Activated CD4-positive, alpha-beta T cell treated with anti-CD3 and anti-CD28 coated beads, Interleukin-2, amount 50 U/mL, for 16 hours (primary cell): ENCODE results near the gene ZFYVE21.

Experiments used
- DNase-seq: peaks from one replicate; pipeline ENCODE4 v3.0.0-alpha.2; 2020

ZFYVE21 gene

DNA sequence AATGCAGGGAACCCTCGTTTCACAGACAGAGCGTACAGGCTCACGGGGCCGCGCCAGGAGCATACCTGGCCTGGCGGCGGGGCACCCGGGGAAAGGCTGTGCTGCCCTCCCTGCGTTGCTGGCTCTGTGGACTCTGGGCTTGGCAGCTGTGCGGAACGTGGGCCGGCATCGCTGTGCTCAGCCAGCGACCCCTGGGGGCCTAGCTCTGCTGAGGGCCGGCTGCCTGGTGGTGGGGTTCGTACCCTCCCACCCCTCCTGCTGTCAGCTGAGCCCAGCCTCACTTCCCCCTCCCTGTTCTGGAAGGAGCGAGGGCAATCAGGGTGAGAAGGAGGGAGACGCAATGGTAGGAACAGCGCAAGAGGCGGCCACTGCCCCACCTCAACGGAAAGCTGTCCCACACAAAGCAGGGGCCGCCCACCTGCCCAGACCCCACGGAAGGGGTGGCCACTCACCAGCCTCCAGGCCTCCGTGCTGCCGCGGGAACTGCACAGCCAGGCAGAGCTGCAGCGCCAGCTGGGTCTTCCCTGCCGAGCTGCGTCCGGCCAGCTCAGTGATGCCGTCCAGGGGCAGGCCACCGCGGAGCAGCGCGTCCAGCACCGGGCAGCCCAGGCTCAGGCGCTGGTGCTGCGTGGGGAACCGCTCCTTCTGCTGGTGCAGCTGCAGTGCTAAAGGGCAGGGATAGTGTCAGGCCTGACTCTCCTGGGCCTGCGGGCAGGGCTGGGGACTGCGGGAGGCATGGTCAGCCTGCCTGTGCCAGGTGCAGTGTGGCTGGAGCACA, 8.9 kb upstream of the ZFYVE21 start:
- no peak for DNase-seq

DNA sequence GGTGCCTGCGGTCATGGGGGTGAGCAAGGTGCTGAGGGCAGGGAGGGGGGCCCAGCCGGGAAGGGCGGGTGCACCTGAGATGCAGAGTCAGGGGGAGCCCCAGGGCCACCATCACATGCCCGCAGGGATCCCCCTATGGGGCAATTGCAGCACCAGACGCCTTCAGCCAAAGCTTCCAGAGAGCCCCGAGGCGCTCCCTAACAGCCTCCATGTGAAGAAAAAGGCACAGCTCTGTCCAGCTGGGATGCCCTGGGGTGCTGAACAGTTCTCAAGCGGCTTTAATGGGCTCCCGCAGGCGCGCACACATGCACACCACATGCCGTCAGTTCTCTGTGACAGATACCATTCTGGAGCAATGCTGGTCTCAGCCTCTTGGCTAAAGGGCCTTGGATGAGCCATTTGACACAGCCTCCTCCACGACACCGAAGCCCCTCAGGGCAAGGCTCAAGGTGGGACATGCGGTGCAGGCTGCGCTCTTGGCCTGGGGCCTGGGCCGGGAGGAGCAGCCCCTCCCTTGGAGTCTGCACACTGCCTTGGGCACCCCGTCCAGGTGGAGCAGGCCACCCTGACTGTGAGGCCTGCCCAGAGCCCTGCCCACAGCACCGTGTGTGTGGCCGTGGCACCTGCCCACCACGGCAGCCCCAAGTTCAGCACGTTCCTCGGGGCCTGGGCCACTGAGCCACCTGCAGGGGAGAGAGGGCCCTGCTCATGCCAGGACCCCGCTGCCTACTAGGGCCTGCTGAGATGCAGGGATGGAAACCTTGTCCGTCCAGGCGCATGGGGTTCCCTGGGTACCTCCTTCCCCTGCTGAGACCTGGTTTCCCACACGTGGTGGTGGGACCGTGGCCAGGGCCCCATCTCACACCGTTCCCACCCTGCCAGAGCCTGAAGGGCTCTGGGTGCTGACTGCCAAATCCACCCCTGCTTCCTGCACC, 8.0 kb upstream of the ZFYVE21 start:
- DNase-seq: no peak

DNA sequence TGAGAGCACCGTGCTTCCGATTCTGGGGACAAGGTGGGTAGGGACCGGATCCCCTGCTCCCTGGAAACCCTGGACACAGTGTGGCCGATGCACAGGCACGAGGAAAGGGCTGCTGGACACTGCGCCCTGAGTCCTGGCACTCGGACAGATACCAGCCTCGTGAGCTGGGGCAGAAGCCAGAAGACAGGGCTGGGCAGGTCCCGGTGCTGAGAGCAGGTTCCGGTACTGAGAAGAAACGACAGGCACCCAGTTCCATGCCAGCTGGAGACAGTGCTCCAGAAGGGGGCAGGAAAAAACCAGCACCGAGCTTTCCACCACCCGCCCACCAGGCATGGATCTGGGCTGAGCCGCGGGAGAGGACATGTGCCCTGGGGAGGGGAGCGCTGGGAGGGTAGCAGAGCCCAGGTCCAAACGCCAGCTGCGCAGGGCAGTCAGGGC, 6.8 kb upstream of the ZFYVE21 start:
- DNase-seq: no peak

DNA sequence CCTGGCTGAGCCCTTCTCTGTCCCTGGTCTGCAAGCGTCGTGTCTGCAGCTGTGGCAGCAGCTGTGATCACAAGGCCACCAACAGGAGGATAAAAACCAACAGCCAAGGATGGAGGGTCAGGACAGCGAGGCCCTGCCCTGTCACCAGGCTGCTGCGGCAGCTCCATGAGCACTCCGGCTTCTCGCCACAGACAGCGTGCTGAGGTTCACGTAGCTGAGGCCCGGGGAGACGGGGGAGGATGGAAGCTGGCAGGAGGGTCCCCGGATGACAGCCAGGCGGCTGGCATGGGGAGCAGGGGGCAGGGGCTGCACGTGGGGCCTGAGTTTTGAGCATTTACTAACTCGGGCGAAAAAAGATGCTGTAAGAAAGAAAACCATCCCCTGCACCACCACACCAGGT, 5.8 kb upstream of the ZFYVE21 start:
- DNase-seq: no peak

DNA sequence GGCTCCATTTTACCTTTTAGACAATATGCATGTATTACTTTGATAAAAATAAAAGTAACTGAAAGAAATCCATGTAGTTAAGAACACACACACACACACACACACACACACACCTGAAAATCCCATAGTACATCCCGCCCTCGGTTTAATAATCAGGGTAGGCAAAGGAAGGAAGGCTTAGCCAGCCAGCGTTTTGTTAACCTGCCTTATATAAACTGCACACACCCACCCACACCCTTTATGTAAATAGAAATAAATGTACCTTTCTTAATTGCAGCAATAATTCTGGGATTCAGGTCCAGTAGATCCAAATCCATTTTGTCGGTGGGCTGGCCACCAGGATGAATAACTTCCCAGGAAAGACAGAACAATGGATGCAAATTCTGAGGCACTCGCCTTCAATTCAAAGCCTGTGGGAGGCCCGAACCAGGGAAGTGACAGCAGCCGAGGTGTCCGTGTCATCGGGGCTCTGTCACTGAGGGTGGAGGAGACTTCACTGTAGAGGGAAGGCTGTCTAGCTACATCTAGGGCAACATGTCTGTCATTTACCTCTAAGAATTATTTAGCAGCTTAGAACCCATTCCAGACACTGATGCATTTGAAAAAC, 4.7 kb upstream of the ZFYVE21 start:
- no peak for DNase-seq

DNA sequence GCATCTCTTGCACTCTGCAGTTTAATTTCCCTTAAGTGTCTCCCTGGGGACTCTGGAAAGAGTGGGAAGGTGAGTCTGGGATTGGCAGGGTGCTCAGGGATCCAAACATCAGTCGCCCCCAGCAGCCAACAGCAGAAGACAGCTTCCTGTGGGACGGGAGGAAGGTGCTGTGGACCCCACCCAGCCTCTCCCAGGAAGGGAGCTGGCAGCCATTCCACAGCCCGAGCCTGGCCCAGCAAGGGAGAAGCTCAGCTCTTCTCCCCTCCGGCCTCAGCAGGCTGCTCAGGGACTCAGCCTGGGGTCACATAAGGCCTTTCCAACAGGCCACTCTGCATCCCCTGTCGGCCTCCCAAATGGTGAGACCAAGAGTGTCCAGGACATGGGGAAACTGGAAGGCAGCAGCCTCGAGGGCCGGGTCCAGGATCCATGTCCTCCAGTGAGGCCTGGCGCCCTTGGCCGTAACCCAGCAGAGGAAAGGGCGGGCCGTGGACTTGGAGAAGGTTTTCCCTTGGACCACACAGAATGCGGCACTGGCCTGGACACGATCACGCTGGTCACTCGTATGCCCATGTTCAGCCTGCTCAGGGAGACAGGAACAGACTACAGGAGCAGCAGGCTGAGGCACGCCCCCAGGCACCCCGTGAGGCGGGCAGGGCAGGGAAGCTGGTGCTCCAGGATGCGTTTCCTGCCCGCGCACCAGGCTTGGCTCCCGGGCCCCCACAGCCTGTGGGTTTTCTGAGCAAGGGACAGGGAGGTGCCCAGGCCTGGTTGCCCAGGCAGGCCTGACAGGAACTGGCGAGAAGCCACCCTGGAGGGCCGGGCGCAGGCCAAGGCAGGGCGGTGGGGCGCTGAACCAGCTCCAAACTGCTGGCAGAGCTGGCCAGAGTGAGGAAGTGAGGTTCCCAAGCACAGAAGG, 3.8 kb upstream of the ZFYVE21 start:
- DNase-seq: no peak

DNA sequence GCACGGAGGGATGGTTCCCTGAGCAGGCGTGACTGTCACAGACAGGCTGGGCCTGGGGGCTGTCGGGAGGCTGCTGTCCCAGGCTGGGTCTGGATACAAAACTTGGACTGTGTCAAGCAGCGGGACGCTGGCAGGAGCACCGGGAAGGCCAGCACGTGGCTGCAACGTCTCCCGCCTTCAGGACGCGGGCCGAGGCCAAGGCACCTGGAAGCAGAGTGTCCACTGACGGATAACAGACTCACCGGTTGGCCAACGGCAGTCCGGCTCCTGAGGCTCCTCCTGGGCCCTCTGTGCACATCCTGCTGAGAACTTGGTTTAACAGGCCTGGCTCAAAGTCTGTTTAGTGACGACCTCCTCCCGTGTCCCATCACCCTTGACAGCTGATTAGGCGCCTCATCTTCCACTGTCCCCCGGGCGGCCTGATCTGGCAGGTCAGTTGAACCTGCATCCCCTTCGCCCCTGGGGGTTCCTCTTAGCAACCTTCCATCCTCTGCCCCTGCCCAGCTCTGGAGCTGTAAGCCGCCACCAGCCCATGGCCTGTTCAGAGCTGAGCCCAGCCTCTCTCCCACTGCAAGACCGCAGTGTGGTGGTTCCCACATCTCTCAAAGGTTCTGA, 2.9 kb upstream of the ZFYVE21 start:
- no peak for DNase-seq

DNA sequence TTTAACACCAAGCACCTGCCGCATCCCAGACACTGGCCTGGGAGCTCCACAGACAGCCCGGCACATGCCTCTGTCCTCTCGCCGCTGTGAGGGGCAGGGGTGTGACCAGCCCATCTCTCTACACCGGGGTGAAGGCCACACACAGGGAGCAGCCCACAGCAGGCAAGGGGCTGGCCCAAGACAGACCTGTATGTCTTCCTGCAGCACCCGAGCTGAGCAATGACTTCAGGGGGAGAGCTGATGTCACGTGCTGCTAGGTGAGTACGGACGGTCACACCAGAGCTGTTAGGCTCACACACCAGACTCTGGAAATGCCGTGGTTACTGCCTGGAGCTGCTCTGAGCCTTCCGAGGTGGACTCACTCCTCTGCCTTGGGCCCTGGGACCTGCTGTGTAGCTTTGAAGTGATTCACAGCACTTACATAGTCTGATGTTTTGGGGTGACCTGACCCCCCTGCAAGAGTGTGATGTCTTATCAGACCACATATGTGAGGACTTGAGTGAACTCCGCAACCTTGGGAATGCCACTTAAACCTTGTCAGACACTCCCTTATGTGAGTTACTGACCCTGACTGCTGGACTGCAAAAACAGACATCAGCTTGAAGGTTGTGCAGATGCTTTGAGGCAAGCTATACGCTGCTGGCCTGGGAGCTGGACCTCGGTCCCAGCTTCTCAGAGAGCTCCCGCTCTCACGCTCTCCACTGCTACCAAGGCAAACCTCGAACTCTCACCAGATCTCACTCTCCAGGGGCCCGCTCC, 2.1 kb upstream of the ZFYVE21 start:
- no peak for DNase-seq

DNA sequence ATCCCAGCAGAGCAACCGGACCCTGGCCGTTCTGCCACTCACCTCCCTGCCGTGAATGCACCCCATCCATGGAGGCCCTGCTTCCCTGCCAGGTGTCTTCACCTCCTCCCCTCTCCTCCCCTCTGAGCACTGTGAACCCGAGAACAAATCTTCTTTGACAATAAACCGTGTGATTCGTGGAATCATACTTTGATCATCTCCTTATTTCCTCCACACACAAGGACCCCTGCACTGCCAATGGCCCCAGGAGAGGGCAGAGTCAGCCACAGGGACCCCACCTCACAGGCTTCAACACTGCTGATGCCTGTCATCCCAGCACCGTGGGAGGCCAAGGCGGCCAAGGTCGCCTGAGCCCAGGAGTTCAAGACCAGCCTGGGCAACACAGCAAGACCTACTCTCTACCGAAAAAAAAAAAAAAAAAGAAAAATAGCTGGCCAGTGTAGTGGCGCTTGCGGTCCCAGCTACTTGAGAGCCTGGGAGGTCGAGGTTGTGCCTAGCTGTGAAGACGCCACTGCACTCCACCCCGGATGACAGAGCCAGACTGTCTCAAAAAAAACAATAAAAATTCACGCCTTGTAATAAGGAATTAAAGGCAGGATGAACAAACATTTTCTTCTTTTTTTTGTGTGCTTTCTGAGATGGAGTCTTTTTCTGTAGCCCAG, 1.4 kb upstream of the ZFYVE21 start:
- no peak for DNase-seq

DNA sequence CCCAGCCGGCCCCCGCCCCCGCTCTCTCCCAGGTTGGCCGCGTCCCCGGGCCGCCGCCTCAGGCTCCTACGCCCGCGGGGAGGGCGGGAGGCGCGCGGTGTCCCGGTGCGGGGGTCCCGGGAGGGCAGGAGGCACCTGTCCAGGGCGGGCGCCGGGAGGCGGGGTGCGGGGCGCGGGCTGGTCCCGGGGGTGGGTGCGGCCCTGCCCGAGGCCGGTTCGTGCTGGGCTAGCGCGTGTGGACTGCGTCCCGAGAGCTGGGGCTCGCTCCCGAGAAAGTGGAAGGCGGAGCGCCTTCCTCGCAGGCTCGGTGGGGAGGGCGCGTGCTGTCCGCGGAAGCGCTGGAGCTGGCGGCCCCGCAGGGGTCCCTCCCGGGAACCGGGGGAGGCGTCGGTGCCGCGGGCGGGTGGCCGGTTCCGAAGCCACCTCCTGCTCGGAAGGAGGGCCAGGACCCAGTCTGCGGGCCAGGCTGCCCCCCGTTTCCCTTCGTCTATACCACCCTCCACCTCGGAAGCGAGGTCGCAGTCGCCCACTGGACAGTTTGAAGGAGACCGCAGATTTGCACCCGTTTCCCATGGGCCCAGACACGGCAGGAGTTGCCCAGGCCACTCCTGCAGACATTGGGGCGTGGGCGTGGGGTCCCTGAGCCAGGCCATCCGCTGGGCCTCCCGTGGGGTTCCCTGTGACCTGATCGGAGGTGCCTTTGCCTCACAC, 636 bp downstream of the ZFYVE21 start:
- no peak for DNase-seq

DNA sequence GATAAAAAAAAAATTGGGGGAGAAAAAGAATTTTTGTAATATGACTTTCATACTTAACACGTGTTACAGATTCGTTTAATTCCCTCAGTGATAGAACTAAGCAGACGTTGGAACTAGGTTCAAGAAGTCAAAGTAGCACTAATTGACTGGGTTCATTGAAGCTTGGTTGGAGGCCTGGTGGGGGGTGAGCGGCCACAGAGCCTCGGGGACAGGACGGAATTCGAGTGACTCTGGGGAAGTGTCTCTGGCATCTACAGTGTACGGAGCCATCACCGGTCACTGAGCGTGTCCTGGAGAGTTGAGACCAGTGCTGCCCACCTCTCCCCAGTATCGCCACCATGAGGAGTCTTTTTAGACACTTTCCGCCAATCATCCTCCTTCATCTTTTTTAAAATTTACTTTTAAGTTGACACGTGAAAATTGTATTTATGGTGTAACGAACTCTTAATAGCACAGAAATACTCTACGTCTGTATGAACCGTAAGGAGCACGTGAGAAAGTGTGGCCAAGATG, 1.3 kb downstream of the ZFYVE21 start:
- no peak for DNase-seq

DNA sequence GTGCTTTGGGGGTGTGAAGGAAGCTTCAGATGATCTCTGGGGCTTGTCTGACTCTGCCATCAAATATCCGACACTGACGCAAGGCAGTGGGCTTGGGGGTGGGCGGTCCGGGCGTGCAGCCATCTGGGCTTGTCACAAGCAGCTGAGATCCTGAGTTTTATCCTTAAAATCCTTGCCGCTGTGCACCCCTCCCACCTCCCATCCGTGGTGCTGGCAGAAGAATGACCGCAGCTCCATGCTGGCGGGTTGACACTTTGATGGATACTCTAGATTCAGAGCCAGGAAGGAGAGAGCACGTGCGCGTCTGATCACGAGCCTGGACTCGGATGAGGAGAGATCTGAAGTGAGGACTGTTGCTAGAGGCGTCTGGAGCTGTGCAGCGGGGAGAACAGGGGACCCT, 3.0 kb downstream of the ZFYVE21 start:
- no peak for DNase-seq

DNA sequence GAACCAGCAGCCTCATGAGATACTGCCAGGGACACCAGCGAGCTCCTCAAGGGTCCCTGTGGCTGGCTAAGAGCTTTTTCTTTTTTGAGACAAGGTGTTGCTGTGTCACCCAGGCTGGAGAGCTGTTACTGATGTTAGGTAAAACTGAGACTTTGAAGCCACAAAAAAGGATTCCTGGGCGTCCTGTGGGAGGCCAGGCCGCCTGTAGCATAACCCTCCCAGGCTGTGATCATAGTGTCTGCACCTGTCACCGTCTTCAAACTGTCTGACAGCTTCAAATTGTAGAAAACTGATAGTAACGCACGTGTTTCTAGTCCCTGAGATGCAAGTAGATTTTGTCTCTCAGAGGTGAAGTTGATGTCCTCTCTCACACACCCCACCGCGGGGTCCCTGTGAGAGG, 4.1 kb downstream of the ZFYVE21 start:
- no peak for DNase-seq

DNA sequence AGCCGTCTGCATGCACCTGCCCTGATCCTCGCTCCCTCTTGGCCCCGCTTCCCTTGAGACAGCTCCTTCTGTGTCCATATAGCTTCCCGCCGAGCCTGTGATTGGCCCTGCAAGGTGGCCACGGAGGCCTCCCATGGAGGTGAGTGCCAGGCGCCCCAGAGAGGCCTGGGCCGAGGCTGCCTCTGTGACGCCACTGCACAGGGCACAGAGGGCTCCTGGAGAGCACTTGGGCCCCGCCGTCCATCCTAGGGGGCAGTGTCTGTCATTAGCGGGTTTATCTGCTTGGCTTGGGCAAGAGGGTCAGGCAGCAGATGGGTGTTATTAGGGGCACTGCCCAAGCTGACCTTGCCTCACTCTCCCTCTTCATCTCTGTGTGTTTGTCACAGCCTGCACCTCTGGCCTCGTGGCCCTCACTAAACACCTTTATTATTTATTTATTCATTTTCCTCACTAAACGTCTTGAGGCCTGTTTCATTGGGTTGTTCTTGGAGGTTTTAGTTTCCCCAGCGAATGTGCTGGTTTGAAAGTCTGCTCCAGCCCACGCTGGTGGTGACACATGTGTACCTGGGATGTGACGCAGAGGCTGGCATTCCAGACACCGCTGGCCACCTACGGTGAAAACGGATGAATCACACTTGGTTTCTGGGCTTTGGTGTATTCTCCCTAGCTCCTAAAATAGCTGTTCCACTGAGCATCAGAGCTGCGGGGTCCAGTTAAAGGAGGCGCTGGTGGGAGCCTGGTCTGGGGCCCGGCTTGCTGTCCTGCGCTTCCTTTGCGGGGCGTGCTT, 5.9 kb downstream of the ZFYVE21 start:
- no peak for DNase-seq

DNA sequence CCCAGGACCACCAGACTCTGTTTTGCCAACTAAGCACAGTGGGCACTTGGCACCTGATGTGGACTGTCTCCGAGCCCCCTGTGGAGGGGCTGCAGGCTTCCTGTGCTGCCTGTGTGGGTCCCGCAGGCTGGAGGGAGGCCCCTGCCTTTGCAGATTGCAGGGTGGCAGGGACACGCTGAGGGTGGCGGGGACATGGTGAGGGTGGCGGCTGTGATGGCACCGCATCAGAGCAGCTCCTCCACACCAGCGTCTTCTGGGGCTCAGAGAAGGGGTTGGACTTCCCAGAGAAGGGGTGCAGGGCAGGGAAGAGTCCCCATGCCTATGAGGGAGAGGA, 8.1 kb downstream of the ZFYVE21 start:
- no peak for DNase-seq

DNA sequence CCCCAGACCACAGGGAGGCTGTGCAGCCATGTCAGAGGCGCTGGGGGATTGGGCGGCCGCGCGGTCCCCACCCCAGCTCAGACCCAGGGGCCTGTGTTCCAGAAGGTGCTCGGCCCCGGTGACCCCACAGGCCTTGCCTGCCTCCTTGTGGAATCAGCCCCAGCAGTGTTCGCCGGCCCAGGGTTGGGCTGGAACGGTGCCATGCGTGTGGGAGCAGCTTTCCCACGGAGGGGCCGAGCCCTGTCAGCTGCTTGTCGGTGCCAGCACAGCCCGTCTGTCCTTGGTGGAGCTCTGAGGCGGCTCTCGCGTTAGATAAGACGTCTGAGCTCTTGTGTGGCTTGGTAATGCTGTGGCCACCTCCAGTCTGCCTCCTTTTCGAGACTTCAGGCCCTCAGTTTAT, 8.5 kb downstream of the ZFYVE21 start:
- DNase-seq: no peak

DNA sequence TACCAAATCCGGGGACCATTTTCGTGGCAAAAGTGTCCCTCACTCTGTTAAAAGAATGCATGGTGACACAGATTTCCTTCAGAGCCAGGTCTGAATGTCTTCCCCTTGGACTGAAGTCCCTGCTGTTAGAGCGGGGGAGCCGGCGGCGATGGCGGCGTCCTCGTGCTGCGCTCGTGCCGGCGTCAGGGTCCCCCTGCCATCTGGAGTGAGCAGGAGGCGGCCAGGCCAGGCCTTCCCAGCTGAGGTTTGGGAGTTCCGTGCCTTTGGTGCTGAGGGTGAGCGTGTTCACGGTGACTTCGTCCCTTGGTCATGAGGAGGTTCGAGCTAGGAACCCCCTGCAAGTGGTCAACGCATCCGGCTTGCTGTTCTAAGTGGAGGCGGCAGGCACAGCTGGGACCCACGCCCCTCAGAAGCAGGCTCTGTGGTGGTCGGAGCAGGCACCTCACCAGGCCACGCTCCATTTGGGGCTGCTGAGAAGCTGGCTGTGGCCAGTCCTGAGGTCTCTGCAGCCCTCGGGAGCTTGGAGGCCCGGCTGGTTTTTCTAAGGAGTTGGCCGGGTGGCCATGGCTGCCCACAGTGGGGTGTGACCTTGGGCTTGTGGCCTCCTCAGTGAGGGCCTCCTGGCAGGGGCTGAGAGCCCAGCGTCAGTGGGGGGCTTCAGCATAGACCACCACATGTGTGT, 9.5 kb downstream of the ZFYVE21 start:
- no peak for DNase-seq

DNA sequence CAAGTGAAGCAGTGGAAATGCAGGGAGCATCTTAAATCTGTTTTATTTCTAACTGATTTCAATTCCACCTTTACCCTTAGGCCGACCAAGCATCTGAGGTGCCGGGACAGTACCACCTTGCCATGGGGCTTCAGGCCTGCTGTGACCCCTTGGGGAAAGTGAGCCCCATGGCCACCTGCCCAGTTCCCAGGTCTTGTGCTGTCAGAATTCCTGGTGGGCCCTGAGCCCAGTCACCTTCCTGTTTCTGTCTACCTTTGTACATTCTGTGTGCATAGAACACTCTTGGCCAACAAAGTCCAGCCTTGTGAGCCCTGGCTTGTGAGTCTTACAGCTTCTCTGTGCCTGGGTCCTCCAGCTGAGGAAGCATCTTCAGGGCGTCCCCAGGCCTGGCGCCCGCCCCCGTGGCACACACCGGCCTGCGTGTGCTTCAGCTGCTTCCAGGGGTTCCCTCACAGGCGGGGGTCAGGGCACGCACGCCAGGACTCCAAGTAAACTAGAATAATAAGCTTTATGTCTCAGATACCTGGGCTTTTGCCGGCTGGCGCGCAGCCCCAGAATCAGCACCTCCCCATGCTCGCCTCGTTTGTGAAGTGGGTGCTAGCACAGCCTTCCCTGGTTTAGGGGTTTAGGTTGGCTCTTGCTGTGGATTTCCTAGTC, 10.3 kb downstream of the ZFYVE21 start:
- DNase-seq: no peak
